K562 (cell line): ENCODE results near the gene ROBO2. TPM values are rescaled to one million over a fixed set of nuclear protein-coding genes. Genes with fewer than 3 reads are reported as not detected.

Experiments
- HDAC6 ChIP-seq: IDR thresholded peaks from 2 replicates; pipeline ENCODE4 v1.6.1; 2012; ENCODE audit warnings: low read depth, mild to moderate bottlenecking, control low read depth, inconsistent platforms, low read length, moderate library complexity
- HOXB6 ChIP-seq: fragments of 250-450 bp; sonication (Bioruptor Pico); IDR thresholded peaks from 2 replicates; pipeline ENCODE4 v1.5.1; 2022; ENCODE audit warnings: mild to moderate bottlenecking, borderline replicate concordance
- MGA ChIP-seq: fragments of 450-650 bp; IDR thresholded peaks from 2 replicates; pipeline ENCODE4 v1.6.1; 2016; ENCODE audit warnings: mild to moderate bottlenecking, moderate library complexity
- PCBP2 ChIP-seq: fragments of 200-400 bp; formaldehyde crosslinking; IDR thresholded peaks from 2 replicates; pipeline ENCODE4 v1.6.1; 2018; ENCODE audit warnings: low read length, low read depth, mild to moderate bottlenecking, moderate library complexity; ENCODE audit not compliant: poor library complexity, severe bottlenecking
- PURB ChIP-seq: sonication (generic); formaldehyde crosslinking; IDR thresholded peaks from 2 replicates; pipeline ENCODE4 v1.9.0; 2021; ENCODE audit warnings: low read depth, mild to moderate bottlenecking, missing genetic modification reagents
- ZBED1 ChIP-seq: IDR thresholded peaks from 2 replicates; pipeline ENCODE4 v1.6.1; 2014
- ZFP30 ChIP-seq: fragments of 250-450 bp; sonication (Bioruptor Pico); IDR thresholded peaks from 2 replicates; pipeline ENCODE4 v1.8.0; 2022; ENCODE audit warnings: moderate library complexity, mild to moderate bottlenecking, inconsistent platforms, borderline replicate concordance
- polyA plus RNA-seq, 8 experiments: library from polyadenylated mRNA; depleted of rRNA in 4 of 8; stranded (reverse) in 5 of 8; unstranded in 3 of 8; fragments of >200 nt; fragmentation: Nextera tagmentation in 2 of 8; fragmentation: Illumina TruSeq in 1 of 8; extraction: Ambion mirVana in 2 of 8; extraction: Trizol in 1 of 8; gene quantifications; 2 replicates each; pipeline versions ENCODE4 v1.2.1 to v1.2.3, GENCODE V29; 2011 to 2014; ENCODE audit warnings: inconsistent platforms in 1 of 8, missing spikeins in 1 of 8
- total RNA-seq, 7 experiments: library from RNA; depleted of rRNA in 6 of 7; stranded (reverse); fragments of >200 nt in 6 of 7; fragmentation: Illumina TruSeq in 2 of 7; extraction: Trizol in 2 of 7; gene quantifications; 2 replicates each; pipeline versions ENCODE4 v1.2.1 to v1.2.3, GENCODE V29; 2011 to 2021; ENCODE audit warnings: low replicate concordance in 1 of 7

Gene ROBO2
- total and polyA plus RNA-seq, 9 of the 15 experiments (the other 6 are each of a cell fraction or from before 2014, with no cell fraction given) = 0.84 to 3.0 (median 1.7) TPM

- TF ChIP-seq MGA = no peak
- TF ChIP-seq ZBED1 = no peak
- no peak for TF ChIP-seq HDAC6
- TF ChIP-seq HOXB6 (CRISPR knock-in tag) = no peak
- TF ChIP-seq ZFP30 (CRISPR knock-in tag) = no peak
- no peak for TF ChIP-seq PCBP2
- no peak for TF ChIP-seq PURB (CRISPR knock-in tag)
Observed at GRCh38 chr3:77626157-77626556, 586.3 kb downstream of the ROBO2 start (continued).
